Left cardiac atrium (tissue), 4 donors: Measurements from ENCODE around the gene PRIM2. TPM values are rescaled to one million over a fixed set of nuclear protein-coding genes. Genes with fewer than 3 reads are reported as not detected.
A peak's percentile ranks its signal among the peaks of the same experiment; 100 is the strongest.
"Not testable (repeated sequence)": the region's sequence is repeated elsewhere in the genome, so short reads cannot be mapped to it uniquely, and the experiment has no call there.

Experiments
- ATAC-seq, 2 donors: fragments of 200-7000 bp; cut with Tn5 transposase; one replicate each; pipeline ENCODE4 v1.9.1; 2020; ENCODE audit warnings: mild to moderate bottlenecking in 2 of 2, moderate library complexity in 2 of 2
- DNase-seq: peaks from one replicate; pipeline ENCODE4 v3.0.0-alpha.2; 2020
- intact Hi-C, 2 donors: fragments of 100-400 bp; cut with DNase I; formaldehyde crosslinking; loops; one replicate each; pipeline versions ENCODE4 v1.14.1 to v1.15.1; 2022 to 2023
- total RNA-seq, 2 donors: library from RNA; stranded (reverse); fragmentation: NEBNext Ultra II Directional; extraction: Animal tissue kit (Norgen Biotek cat#: 25700); gene quantifications; one replicate each; pipeline ENCODE4 v1.2.1, GENCODE V29; 2021
- donor health status: DM: no; HTN: yes; CAD: no.
- donor health status: DM: no; HTN: yes; CAD: no; lungs with severe emphysema.
- donor health status: DM: yes; HTN: yes; CAD: no.
- donor health status: Dilated cardiomyopathy.

PRIM2 gene
- total RNA-seq, 2 donors from 2014 or later, result 4.2 to 4.4 TPM

GRCh38 chr6:57305761-57306160, 11.7 kb upstream of the PRIM2 start:
- intact Hi-C loops, result no loop called here
- DNase-seq (no peak), ATAC-seq (peak; percentile 15 to 71)

DNA sequence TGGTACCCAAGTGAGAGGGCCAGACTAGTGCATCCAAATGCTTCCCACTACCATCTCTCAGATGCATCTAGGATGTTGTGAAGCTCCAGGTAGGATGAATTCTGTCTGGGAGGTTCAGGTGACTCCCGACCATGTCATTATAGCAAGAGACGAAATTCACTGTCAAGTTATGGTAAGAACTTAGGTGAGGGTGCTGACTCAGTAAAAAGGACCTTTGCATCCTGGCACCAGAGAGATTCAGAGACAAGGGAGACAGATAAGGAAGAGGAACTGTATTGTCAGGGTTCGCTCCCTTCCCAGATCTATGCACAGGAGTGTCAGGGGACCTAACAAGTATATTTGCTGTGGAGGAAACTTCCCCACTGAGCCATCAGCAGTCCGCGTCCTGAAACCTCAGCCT, 11.2 kb upstream of the PRIM2 start:
- intact Hi-C loops, result no loop called here
- DNase-seq, result no peak
- ATAC-seq, result no peak

- DNase-seq, result no peak
- no peak for ATAC-seq
- intact Hi-C loops, result no loop called here
Observed at GRCh38 chr6:57307850-57308249, 9.6 kb upstream of the PRIM2 start.

DNA sequence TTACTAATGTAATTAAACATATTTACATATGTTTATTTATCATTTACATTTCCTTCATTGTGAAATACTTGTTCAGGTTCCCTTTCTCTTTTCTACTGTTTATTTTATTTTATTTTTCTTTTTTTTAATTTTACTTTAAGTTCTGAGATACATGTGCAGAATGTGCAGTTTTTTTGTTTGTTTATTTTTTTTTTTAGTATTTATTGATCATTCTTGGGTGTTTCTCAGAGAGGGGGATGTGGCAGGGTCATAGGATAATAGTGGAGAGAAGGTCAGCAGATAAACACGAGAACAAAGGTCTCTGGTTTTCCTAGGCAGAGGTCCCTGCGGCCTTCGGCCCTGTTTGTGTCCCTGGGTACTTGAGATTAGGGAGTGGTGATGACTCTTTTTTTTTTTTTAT, 8.7 kb upstream of the PRIM2 start:
- DNase-seq, intact Hi-C loops, ATAC-seq: not testable (repeated sequence)

DNA sequence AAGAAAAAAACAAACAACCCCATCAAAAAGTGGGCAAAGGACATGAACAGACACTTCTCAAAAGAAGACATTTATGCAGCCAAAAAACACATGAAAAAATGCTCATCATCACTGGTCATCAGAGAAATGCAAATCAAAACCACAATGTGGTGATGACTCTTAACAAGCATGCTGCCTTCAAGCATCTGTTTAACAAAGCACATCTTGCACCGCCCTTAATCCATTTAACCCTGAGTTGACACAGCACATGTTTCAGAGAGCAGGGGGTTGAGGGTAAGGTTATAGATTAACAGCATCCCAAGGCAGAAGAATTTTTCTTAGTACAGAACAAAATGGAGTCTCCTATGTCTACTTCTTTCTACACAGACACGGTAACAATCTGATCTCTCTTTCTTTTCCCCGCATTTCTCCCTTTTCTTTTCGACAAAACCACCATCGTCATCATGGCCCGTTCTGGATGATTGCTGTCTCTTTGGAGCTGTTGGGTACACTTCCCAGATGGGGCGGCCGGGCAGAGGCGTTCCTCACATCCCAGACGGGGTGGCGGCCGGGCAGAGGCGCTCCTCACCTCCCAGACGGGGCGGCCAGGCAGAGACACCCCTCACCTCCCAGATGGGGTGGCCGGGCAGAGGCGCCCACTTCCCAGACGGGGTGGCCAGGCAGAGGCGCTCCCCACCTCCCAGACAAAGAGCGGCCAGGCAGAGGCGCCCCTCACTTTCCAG, 7.2 kb upstream of the PRIM2 start:
- DNase-seq, intact Hi-C loops, ATAC-seq: not testable (repeated sequence)

DNA sequence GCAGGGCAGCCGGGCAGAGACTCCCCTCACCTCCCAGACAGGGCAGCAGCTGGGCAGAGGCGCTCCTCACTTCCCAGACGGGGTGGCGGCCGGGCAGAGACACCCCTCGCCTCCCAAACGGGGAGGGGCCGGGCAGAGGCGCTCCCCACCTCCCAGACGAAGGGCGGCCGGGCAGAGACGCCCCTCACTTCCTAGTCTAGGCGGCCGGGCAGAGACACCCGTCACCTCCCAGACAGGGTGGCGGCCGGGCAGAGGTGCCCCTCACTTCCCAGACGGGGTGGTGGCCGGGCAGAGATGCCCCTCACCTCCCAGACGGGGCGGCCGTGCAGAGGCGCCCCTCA, 6.6 kb upstream of the PRIM2 start:
- intact Hi-C loops, result no loop called here
- ATAC-seq (no peak), DNase-seq (no peak)

- ATAC-seq, intact Hi-C loops, DNase-seq: not testable (repeated sequence)
Observed at GRCh38 chr6:57311300-57312003, 6.0 kb upstream of the PRIM2 start.

GRCh38 chr6:57312004-57312345, 5.5 kb upstream of the PRIM2 start:
- intact Hi-C loops, result no loop called here
- DNase-seq (no peak), ATAC-seq (no peak)

- DNase-seq, result no peak
- intact Hi-C loops, result no loop called here
- ATAC-seq, result no peak
Observed at GRCh38 chr6:57313009-57313408, 4.4 kb upstream of the PRIM2 start.

DNA sequence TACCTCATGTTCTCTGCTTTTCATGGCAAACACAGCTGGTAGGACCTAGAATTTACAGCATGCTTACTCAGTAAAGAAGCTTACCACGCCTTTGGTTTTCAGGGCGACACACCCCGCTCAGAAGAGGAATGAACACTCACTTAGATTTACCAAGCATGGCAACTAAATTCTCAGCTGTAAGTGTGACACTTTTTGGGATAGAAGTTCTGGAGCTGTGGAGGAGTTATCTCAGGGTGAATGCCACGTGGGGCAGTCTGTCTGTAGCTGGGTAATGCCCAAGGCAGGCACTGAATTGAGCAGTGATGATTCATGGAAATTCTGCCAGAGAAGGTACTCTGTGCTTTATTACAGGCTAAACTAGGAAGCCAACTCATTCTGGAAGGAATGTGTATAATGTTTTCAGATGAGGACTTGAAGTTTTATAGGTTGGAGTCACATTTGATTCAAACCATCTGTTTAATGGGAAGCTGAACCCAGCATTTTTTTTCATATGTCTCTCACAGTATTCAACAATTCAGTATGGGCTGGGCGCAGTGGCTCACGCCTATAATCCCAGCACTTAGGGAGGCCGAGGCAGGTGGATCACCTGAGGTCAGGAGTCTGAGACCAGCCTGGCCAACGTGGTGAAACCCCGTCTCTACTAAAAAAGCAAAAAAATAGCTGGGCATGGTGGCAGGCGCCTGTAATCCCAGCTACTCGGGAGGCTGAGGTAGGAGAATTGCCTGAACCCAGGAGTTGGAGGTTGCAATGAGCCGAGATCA, 3.5 kb upstream of the PRIM2 start:
- ATAC-seq, result peak in 1 of 2 donors; percentile 79

GRCh38 chr6:57315111-57315510, 2.3 kb upstream of the PRIM2 start:
- intact Hi-C loops, result loop anchor here in 1 of 2 donors (5.0 kb wide), 1 partner anchor 143 kb away; the partner anchor contains the start of gene BAG2
- no peak for DNase-seq
- no peak for ATAC-seq

More for the DNA sequence above, 3.5 kb upstream of the PRIM2 start:
- intact Hi-C loops, result no loop called here
- no peak for DNase-seq

- no peak for DNase-seq
- intact Hi-C loops, result loop anchor here in 1 of 2 donors (2.0 to 5.0 kb wide), 2 partner anchors 144 to 411 kb away; partner anchors contain the start of gene BAG2
Observed at GRCh38 chr6:57315851-57316250, 1.6 kb upstream of the PRIM2 start.

DNA sequence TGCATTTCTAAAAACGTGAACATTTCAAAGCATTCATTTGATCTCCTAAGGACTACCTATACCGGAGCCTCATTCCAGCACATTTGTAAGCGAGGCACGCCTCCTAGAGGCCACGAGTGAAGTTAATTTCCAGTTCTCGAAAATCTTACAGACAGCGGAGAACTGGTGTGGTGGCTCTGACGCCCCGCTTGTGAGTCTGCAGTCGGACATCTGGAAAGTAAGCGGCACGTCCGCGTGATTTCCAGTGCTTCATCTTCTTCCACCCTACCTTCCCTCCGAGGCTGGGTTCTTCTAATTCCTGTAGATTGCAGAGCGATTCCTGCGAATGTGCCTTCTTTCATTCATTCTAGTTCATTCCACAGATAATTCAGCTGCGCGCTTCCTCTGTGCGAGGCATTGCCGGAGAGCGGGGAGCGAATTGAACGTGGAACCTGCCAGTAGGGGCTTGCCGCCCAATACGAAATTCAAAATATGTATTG, 810 bp upstream of the PRIM2 start:
- intact Hi-C loops, result loop anchor here in 1 of 2 donors (2.0 to 5.0 kb wide), 2 partner anchors 144 to 412 kb away; partner anchors contain the start of gene BAG2
- ATAC-seq (peak; percentile 91 to 95), DNase-seq (peak; percentile 84)

More at GRCh38 chr6:57315851-57316250, 1.6 kb upstream of the PRIM2 start:
- no peak for ATAC-seq

DNA sequence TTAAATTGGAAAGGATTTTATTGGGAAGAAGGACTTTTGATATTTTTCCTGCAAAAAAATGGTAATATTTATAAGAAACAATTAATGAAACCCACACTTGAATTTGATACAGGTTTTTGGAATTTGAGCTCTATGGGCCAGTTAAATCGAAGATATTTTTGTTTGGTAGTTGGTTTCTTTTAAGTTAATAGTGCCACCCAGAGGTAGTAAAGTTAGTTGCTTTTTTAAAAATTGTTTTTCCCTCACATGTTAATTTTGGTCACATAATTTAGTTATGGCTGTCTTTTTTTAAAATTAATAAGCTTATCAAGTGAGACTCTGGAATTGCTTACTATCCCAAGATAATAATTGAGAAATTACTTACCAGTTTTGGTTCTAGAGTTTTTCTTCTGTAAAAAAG, 7.1 kb downstream of the PRIM2 start:
- intact Hi-C loops, result loop anchor here in 1 of 2 donors (10.0 kb wide), 1 partner anchor 300 kb away; no protein-coding TSS in a partner anchor
- no peak for DNase-seq
- ATAC-seq, result no peak

GRCh38 chr6:57327311-57327710, 9.9 kb downstream of the PRIM2 start:
- no peak for DNase-seq
- intact Hi-C loops, result loop anchor here in 1 of 2 donors (10.0 kb wide), 1 partner anchor 303 kb away; no protein-coding TSS in a partner anchor
- no peak for ATAC-seq

DNA sequence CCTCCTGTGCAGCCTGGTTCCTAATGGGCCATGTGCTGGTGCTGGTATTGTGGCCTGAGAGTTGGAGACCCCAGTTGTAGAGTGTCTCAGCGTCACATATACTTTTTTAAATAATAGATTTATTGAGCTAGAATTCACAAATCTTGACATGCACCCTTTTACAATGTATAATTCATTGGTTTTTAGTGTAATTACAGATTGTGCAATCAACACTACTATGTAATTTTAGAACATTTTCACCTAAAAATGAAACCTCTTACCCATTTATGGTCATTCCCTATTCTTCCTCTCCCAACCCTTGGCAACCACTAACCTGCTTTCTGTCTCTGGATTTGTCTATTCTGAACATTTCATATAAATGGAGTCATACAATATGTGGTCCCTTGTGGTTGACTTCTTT, 10.6 kb downstream of the PRIM2 start:
- intact Hi-C loops, result loop anchor here in 1 of 2 donors (10.0 kb wide), 1 partner anchor 303 kb away; no protein-coding TSS in a partner anchor
- ATAC-seq, result no peak
- DNase-seq, result no peak

DNA sequence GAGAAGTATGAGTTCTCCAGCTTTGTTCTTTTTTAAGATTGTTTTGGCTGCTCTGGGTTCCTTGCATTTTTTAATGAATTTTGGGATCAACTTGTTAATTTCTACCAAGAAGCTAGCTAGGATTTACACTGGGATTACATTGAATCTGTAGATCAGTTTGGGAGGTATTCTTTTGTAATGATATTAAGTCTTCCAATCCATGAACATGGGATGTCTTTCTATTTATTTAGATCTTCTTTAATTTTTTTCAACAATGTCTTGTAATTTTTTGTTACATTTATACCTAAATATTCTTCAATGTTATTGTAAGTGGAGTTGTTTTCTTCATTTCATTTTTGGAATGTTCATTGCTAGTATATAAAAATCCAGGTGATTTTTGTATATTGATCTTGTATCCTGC, 12.5 kb downstream of the PRIM2 start:
- intact Hi-C loops, result loop anchor here in 1 of 2 donors (10.0 kb wide), 1 partner anchor 305 kb away; no protein-coding TSS in a partner anchor
- no peak for ATAC-seq
- no peak for DNase-seq

DNA sequence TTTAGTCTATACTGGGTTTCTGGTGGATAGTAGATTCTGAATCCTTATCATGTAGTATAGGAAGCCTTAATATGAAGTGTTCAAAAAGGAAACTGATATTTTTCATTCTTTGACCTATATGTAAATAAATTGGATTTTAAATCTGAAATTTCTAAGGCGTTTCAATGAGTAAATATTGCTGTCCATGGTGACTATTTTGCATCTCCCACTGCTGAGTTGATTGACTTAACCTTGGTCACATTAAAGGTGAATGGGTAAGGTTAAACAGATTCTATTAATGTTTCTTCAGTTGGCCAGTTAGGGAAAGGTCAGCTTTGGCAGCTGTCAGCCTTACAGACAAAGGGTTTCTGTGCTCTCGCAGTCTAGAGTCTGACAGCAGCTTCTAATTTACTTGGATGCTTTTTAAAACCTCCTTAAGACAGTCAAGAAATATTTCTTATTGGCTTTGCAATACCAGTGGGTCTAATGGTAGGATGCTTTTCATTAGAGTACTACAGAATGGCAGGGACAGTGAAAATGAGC, 24.8 kb downstream of the PRIM2 start:
- no peak for ATAC-seq
- no peak for DNase-seq
- intact Hi-C loops, result no loop called here

GRCh38 chr6:57343342-57343741, 25.9 kb downstream of the PRIM2 start:
- ATAC-seq, intact Hi-C loops, DNase-seq: not testable (repeated sequence)
